Activated naive CD4-positive, alpha-beta T cell treated with Interleukin-2 at 50 U/mL for 16 hours (primary cell): ENCODE results near the gene TXNDC8.
"Not testable (repeated sequence)": the region's sequence is repeated elsewhere in the genome, so short reads cannot be mapped to it uniquely, and the experiment has no call there.

Source experiments
- DNase-seq: peaks from one replicate; pipeline ENCODE4 v3.0.0-alpha.2; 2020

The TXNDC8 gene

GRCh38 chr9:110323818-110324217, 13.8 kb downstream of the TXNDC8 start:
- DNase-seq: no peak

GRCh38 chr9:110320651-110321445, 16.8 kb downstream of the TXNDC8 start:
- no peak for DNase-seq

DNA sequence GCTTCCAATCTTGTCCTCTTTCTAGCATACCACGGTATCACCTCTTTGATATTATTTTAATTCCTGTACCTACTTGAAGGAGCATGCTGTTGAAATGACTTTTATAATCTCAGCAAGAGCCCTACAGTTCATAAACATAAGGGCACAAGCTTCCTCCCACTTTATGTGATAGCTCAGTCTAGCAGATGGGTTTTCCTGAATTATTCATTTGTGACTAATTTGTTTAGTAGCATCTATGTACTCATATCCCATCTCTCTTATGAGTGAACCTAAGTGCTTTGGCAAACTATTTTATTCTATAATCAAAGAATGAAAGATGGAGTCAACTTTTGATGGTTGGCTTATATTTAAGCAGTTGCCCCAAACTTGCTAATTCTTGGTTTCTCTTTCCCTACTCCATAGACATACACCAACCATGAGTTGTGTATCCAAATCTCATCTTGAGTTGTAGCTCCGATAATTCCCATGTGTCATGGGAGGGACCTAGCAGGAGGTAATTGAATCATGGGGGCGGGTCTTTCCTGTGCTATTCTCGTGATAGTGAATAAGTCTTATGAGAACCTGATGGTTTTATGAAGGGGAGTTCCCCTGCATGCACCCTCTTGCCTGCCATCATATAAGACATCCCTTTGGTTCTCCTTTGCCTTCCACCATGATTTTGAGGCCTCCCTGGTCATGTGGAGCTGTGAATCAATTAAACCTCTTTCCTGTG, 17.7 kb downstream of the TXNDC8 start:
- DNase-seq: no peak

DNA sequence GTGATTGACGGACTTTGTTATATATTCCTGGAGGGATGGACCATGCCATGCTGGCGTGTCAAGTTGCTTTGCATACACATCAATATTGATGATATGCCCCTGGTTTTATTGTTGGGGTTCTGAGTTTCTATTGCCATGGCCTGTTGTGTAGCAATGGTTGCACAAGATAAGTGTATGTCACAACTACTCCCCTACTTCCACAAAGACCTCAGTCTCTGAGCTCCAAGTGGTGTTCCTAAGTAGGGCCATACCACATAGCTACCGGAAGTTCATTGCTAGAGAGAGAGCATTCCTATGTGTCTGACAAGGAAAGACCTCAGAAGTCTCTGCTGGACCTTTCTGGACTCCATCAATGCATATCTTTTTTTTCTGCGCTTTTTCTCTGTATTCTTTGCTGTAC, 19.8 kb downstream of the TXNDC8 start:
- DNase-seq: no peak

- DNase-seq: no peak
Measured at GRCh38 chr9:110316261-110317075, 21.2 kb downstream of the TXNDC8 start.

DNA sequence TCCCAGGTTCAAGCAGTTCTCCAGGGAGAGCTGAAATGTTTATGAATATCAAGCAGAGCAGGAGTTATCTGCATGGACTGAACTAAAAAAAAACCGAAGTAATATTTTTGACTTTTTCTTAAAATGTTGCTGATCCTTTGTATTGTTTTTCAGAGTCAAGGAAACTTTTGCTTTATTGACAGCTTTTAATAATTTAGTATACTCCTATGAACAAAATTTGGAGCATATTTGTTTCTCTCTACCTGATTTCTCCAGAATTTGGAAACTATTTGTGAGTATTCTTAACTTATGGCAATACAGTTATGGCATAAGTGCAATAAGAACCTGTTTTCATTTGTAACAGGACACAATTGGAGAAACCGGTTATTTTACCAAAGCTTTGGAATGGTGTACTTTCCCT, 25.7 kb downstream of the TXNDC8 start:
- DNase-seq: not testable (repeated sequence)

DNA sequence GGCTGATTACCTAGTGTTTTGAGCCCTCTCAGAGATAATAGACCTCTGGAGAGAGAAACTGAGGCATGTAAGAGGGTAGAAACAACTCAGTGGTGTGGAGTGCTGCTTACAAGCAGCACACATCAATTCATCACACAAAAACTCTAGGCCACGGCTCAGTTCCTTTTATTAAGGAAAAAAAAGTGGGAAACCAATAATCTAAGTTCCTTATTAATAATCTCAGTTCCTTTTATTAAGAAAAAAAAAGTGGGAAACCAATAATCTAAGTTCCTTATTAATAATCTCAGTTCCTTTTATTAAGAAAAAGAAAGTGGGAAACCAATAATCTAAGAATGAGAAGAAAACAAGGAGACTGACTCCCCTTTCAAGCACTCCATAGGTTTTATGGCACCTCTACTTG, 28.0 kb downstream of the TXNDC8 start:
- DNase-seq: no peak

GRCh38 chr9:110308633-110309038, 29.0 kb downstream of the TXNDC8 start:
- DNase-seq: no peak

- no peak for DNase-seq
Measured at GRCh38 chr9:110307191-110307590, 30.5 kb downstream of the TXNDC8 start.

DNA sequence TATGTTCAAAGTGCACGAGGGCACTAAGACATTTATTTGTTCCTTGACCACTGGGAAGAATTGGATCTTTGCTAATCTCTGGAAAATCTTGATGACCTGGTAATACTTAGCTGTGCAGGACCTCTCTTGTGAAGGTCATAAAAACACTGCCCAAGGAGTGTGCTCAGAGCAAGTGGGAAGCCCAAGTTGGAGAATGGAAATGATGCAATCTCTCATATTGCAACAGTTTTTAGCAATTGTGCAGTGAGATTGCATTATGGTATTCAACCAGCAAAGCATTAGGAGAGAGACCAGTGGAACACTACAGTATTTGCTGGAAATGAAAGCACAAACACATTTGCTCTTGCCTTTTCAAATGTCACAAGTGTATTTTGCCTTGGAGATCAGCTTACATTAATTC, 34.5 kb downstream of the TXNDC8 start:
- no peak for DNase-seq

DNA sequence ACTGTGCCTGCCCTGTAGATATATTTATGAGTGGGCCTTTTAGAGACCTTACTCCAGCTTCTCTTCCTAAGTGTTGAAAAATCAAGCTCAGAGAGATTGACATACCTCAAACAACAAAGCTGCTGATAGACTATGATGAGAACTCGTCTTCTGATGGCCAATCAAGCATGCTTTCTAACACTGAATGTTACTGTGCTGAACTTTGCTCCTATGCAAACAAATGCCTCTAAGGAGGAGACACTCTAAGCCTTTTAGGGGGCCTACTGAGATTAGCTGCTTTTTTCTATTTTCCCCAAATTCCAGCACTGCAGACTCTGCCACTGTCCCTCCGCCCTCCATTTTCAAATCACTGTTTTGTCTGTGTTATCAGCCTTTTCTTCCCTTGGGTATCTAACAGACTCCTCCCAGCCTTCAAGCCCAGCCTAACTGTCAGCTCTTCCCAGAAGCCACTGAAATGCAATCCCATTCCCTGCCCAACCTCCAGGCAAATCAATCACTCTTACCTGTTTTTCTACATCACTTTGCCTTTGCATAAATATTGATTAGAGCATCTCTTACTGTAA, 39.5 kb downstream of the TXNDC8 start:
- no peak for DNase-seq

DNA sequence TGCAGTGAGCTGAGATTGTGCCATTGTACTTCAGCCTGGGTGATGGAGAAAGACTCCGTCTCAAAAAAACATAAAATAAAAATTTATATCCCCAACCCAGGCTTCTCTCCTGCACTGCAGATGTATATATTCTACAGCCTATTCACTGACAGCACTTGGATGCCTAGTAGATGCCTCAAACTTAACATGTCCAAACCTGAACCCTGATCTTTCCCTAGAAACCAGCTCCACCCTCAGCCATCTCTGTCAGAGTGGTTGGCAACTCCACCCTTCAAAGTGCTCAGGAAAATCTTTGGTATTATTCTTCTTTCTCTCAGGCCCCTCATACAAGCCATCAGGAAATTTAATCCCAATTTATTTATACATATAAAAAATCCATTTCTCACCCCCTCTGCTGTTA, 44.4 kb downstream of the TXNDC8 start:
- DNase-seq: no peak

DNA sequence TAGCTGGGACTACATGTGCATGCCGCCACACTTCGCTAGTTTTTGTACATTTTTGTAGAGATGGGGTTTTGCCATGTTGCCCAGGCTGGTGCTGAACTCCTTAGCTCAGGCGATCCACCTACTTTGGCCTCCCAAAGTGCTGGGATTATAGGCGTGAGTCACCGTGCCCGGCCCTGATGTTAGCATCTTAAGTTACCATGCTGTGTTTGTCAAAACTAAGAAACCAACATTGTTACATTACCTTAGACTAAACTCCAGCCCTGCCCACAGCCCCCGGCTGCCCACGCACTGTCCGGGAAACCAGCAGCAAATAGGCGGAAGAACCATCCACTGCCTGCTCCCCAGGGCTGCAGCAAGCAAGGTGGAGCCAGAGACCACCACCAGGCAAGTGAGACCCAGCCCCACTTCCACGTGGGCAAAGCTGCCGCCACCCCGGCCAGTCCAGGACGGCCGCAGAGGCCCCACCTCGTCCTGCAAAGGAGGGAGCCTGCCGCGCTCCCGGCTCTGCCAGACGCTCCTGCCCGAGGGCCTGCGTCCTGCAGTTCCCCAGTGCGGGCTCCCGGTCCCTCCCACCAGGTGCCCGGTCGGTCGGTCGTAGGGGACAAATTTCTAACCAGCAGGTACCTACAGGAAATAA, 45.6 kb downstream of the TXNDC8 start:
- no peak for DNase-seq

- no peak for DNase-seq
Measured at GRCh38 chr9:110290001-110290400, 47.7 kb downstream of the TXNDC8 start.

- DNase-seq: no peak
Measured at GRCh38 chr9:110288503-110288902, 49.2 kb downstream of the TXNDC8 start.

GRCh38 chr9:110287289-110287680, 50.4 kb downstream of the TXNDC8 start:
- no peak for DNase-seq

- DNase-seq: no peak
Measured at GRCh38 chr9:110284211-110284844, 53.3 kb downstream of the TXNDC8 start.

DNA sequence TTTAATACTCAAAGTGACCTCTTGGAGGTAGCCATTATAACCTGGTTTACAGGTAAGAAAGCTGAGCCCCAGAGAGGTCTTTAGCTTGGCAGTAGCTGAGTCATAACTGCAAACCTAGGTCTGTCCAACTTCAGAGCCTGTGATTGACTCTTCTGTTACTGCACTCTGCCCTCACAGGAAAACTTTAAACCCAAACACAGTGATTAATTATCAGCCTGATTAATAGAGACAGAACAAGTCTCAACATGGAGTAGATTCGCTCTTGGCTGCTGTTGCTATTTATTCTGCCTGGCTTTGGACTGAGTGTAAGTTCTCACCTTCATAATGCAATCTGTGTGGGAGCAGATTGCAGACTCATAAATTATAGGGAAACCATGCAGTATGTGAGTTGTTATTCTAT, 53.9 kb downstream of the TXNDC8 start:
- no peak for DNase-seq

DNA sequence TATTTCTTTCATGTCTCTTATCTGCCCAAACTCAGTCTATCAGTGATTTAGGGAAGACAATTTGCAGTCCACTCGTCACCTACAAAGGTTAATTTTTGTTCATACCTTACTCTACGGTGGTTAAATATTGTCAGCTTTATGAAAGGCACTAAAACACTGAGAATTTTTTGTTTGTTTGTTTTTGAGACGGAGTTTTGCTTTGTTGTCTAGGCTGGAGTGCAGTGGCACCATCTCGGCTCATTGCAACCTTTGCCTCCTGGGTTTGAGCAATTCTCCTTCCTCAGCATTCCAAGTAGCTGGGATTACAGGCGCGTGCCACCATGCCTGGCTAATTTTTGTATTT, 55.0 kb downstream of the TXNDC8 start:
- DNase-seq: no peak

DNA sequence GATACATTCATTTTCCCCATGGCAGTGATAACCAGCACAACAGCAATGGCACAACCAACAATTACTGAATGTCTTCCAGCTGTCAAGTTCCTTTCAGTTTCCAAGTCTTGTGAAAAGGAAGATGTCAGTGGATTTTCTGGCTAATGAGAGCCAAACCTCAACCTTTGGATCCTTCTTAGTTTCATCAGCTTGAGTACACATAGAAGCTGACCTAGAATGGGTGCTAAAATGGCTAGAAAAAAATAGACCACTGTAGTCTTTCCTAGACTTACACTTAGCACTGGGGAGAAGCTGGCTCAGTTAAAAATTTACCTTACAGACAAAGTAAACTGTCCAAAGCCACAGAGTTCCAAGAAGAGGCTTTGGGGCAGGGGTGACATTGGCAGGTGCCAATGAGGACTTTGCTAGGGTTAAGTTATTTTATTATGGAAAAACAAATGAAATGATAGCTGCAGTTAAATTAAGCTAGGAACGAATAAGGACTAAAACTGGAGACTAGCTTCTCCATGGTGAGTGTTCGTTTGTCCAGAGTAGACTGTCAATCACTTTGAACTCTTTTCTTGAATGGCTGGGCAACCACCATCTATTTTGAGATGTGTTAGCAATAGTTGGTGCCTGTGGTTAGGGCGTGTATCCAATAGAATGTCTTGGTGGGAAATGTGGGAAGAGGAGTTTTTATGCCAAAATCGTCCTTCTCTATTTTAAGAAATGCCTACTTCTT, 55.5 kb downstream of the TXNDC8 start:
- no peak for DNase-seq

DNA sequence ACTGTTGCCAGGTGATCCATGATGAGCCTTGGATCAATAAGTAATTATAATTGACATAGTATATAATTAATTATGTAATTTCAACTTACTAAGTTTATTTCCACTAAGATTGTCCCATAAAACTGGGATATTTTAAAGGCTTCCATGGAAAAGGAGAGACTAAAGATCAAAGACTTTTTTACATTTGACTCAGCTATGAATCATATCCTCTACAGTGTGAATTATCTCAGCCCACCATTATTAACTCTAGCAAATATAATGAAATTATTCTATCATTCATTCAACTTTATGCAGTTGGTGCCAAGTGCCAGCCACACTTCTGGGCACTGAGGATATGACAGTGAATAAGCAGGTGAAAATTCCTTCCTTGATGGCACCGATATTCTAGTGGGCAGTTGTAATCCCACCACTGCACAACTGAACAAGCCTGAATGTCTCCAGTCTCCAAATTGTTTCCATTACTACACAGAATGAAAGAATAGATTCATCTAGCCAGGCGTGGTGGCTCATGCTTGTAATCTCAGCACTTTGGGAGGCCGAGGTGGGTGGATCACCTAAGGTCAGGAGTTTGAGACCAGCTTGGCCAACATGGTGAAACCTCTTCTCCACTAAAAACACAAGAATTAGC, 59.5 kb downstream of the TXNDC8 start:
- no peak for DNase-seq
